Measurements from ENCODE around the gene ITGA2B. TPM values are rescaled to one million over a fixed set of nuclear protein-coding genes. Genes with fewer than 3 reads are reported as not detected.

ITGA2B gene
- total and polyA plus RNA-seq, 2 of the 13 experiments (the other 11 are each of a cell fraction or from before 2014, with no cell fraction given): 0.38 to 1.1 TPM

DNA sequence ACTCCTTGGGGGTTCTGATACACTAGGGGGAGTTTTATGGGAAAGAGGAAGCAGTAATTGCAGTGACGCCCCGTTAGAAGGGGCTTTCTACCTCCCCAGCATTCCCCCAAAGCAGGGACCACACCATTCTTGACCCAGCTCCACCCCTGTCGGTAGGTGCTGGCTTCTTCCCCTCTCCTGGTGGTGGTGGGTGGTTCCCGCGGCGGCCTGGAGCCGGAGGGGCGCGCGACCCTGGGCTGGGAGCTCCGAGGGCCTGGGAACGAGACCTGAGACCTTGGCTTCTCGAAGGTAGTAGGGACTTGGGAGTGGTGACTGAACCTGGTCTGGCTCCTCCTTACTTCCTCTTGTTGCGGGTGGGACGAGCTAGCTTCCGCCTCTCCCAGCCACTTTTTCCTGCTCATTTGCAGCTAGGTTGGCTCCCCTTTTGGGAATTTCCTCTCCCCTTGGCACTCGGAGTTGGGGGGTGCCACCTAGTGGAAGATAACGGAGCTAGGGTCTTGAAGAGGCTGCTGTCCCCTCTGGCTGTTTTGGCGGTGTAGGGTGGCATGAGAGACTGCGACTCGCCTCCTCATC is 43.9 kb downstream of the ITGA2B start (continued):
- TF ChIP-seq, protein P1, sequence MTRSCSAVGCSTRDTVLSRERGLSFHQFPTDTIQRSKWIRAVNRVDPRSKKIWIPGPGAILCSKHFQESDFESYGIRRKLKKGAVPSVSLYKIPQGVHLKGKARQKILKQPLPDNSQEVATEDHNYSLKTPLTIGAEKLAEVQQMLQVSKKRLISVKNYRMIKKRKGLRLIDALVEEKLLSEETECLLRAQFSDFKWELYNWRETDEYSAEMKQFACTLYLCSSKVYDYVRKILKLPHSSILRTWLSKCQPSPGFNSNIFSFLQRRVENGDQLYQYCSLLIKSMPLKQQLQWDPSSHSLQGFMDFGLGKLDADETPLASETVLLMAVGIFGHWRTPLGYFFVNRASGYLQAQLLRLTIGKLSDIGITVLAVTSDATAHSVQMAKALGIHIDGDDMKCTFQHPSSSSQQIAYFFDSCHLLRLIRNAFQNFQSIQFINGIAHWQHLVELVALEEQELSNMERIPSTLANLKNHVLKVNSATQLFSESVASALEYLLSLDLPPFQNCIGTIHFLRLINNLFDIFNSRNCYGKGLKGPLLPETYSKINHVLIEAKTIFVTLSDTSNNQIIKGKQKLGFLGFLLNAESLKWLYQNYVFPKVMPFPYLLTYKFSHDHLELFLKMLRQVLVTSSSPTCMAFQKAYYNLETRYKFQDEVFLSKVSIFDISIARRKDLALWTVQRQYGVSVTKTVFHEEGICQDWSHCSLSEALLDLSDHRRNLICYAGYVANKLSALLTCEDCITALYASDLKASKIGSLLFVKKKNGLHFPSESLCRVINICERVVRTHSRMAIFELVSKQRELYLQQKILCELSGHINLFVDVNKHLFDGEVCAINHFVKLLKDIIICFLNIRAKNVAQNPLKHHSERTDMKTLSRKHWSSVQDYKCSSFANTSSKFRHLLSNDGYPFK (CRISPR knock-in tag; IDR thresholded peaks at IDR 0.05; ENCODE audit: borderline replicate concordance): peak; percentile 81
- TF ChIP-seq, protein P2, sequence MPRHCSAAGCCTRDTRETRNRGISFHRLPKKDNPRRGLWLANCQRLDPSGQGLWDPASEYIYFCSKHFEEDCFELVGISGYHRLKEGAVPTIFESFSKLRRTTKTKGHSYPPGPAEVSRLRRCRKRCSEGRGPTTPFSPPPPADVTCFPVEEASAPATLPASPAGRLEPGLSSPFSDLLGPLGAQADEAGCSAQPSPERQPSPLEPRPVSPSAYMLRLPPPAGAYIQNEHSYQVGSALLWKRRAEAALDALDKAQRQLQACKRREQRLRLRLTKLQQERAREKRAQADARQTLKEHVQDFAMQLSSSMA (CRISPR knock-in tag; IDR thresholded peaks at IDR 0.05): 0 out of 2 replicates have a peak, but pooled peaks have one; percentile 9
- TF ChIP-seq ZNF781 (CRISPR knock-in tag; IDR thresholded peaks at IDR 0.05; ENCODE audit: borderline replicate concordance, not compliant biosample characterization) (no peak), ARNTL (CRISPR knock-in tag; IDR thresholded peaks at IDR 0.05) (no peak), ZNF10 (CRISPR knock-in tag; IDR thresholded peaks at IDR 0.05; ENCODE audit: borderline replicate concordance, low read depth) (no peak), MYNN (CRISPR knock-in tag; IDR thresholded peaks at IDR 0.05; ENCODE audit: low read depth) (no peak; the same call in 1 of the 2 replicates), SNAPC2 (CRISPR knock-in tag; IDR thresholded peaks at IDR 0.05) (no peak), FIP1L1 (IDR thresholded peaks at IDR 0.05; ENCODE audit: borderline replicate concordance, insufficient read depth, low read depth, low read length) (no peak), RFX3 (CRISPR knock-in tag; IDR thresholded peaks at IDR 0.05) (no peak), ARNT (IDR thresholded peaks at IDR 0.05) (no peak), NFYB (CRISPR knock-in tag; IDR thresholded peaks at IDR 0.05) (no peak), SOX13 (IDR thresholded peaks at IDR 0.05) (no peak), SOX13 (CRISPR knock-in tag; conservative IDR thresholded peaks at IDR 0.05 in 1 of 2, IDR thresholded peaks at IDR 0.05 in 1 of 2) (no peak; a peak in 1 of 4 replicates)
- TF ChIP-seq, protein P3, sequence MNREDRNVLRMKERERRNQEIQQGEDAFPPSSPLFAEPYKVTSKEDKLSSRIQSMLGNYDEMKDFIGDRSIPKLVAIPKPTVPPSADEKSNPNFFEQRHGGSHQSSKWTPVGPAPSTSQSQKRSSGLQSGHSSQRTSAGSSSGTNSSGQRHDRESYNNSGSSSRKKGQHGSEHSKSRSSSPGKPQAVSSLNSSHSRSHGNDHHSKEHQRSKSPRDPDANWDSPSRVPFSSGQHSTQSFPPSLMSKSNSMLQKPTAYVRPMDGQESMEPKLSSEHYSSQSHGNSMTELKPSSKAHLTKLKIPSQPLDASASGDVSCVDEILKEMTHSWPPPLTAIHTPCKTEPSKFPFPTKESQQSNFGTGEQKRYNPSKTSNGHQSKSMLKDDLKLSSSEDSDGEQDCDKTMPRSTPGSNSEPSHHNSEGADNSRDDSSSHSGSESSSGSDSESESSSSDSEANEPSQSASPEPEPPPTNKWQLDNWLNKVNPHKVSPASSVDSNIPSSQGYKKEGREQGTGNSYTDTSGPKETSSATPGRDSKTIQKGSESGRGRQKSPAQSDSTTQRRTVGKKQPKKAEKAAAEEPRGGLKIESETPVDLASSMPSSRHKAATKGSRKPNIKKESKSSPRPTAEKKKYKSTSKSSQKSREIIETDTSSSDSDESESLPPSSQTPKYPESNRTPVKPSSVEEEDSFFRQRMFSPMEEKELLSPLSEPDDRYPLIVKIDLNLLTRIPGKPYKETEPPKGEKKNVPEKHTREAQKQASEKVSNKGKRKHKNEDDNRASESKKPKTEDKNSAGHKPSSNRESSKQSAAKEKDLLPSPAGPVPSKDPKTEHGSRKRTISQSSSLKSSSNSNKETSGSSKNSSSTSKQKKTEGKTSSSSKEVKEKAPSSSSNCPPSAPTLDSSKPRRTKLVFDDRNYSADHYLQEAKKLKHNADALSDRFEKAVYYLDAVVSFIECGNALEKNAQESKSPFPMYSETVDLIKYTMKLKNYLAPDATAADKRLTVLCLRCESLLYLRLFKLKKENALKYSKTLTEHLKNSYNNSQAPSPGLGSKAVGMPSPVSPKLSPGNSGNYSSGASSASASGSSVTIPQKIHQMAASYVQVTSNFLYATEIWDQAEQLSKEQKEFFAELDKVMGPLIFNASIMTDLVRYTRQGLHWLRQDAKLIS (CRISPR knock-in tag; IDR thresholded peaks at IDR 0.05): no peak
- TF ChIP-seq, protein P4, sequence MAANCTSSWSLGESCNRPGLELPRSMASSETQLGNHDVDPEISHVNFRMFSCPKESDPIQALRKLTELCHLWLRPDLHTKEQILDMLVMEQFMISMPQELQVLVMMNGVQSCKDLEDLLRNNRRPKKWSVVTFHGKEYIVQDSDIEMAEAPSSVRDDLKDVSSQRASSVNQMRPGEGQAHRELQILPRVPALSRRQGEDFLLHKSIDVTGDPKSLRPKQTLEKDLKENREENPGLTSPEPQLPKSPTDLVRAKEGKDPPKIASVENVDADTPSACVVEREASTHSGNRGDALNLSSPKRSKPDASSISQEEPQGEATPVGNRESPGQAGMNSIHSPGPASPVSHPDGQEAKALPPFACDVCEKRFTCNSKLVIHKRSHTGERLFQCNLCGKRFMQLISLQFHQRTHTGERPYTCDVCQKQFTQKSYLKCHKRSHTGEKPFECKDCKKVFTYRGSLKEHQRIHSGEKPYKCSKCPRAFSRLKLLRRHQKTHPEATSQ (CRISPR knock-in tag; IDR thresholded peaks at IDR 0.05; ENCODE audit: borderline replicate concordance): 0 out of 2 replicates have a peak, but pooled peaks have one; percentile 46
- TF ChIP-seq, protein P5, sequence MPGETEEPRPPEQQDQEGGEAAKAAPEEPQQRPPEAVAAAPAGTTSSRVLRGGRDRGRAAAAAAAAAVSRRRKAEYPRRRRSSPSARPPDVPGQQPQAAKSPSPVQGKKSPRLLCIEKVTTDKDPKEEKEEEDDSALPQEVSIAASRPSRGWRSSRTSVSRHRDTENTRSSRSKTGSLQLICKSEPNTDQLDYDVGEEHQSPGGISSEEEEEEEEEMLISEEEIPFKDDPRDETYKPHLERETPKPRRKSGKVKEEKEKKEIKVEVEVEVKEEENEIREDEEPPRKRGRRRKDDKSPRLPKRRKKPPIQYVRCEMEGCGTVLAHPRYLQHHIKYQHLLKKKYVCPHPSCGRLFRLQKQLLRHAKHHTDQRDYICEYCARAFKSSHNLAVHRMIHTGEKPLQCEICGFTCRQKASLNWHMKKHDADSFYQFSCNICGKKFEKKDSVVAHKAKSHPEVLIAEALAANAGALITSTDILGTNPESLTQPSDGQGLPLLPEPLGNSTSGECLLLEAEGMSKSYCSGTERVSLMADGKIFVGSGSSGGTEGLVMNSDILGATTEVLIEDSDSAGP (CRISPR knock-in tag; IDR thresholded peaks at IDR 0.05; ENCODE audit: borderline replicate concordance): peak; percentile 46; the same call in 1 of the 2 replicates
